Mammary epithelial cell (primary cell): ENCODE measurements around the gene GRIN3A.

Experiments
- CTCF ChIP-seq, 2 donors: IDR thresholded peaks in 1 of 2; conservative IDR thresholded peaks in 1 of 2; 2 replicates each; pipeline ENCODE4 v1.5.1; 2011 to 2012; ENCODE audit warnings: inconsistent platforms in 2 of 2, low read length in 2 of 2, mild to moderate bottlenecking in 2 of 2, control low read depth in 1 of 2, low read depth in 1 of 2; ENCODE audit not compliant: insufficient read depth in 1 of 2; ENCODE audit errors: extremely low read depth in 1 of 2
- EZH2 ChIP-seq: IDR thresholded peaks from 2 replicates; pipeline ENCODE4 v1.6.1; 2012; ENCODE audit warnings: low read length, inconsistent platforms, borderline replicate concordance

- TF ChIP-seq CTCF (conservative IDR thresholded peaks at IDR 0.05 in 1 of 2, IDR thresholded peaks at IDR 0.05 in 1 of 2; ENCODE audit: extremely low read depth in 1 of 2, insufficient read depth in 1 of 2, low read depth in 1 of 2, low read length in 2 of 2) (no peak), EZH2 (no peak)
Observed at GRCh38 chr9:101674165-101674564, 64.3 kb downstream of the GRIN3A start.
